Lower lobe of right lung (tissue), 2 donors: ENCODE measurements around the gene OPTC. TPM values are rescaled to one million over a fixed set of nuclear protein-coding genes. Genes with fewer than 3 reads are reported as not detected.

Source experiments
- ATAC-seq, 2 donors: fragments of 200-7000 bp; cut with Tn5 transposase; one replicate each; pipeline ENCODE4 v1.9.1; 2020 to 2022; ENCODE audit warnings: mild to moderate bottlenecking in 2 of 2, moderate library complexity in 2 of 2
- DNase-seq: peaks from one replicate; pipeline ENCODE4 v3.0.0-alpha.2; 2020
- H3K27ac ChIP-seq: fragments of 200-600 bp; one replicate; pipeline ENCODE4 v1.8.0; 2022
- H3K27me3 ChIP-seq: fragments of 200-600 bp; one replicate; pipeline ENCODE4 v1.8.0; 2022; ENCODE audit warnings: low read depth
- H3K36me3 ChIP-seq: fragments of 200-600 bp; one replicate; pipeline ENCODE4 v1.8.0; 2022; ENCODE audit warnings: mild to moderate bottlenecking
- H3K4me1 ChIP-seq: fragments of 200-600 bp; one replicate; pipeline ENCODE4 v1.8.0; 2022
- H3K4me3 ChIP-seq: fragments of 200-600 bp; one replicate; pipeline ENCODE4 v1.8.0; 2022; ENCODE audit warnings: mild to moderate bottlenecking
- H3K9me3 ChIP-seq: fragments of 200-600 bp; one replicate; pipeline ENCODE4 v1.8.0; 2022
- intact Hi-C: fragments of 100-400 bp; cut with DNase I; formaldehyde crosslinking; loops from one replicate; pipeline ENCODE4 v1.11.0; 2022
- total RNA-seq: library from RNA; stranded (reverse); fragmentation: NEBNext Ultra II Directional; extraction: Animal tissue kit (Norgen Biotek cat#: 25700); gene quantifications from one replicate; pipeline ENCODE4 v1.2.1, GENCODE V29; 2021
- TF ChIP-seq, protein P1 (sequence below): fragments of 200-600 bp; IDR thresholded peaks from one replicate; pipeline ENCODE4 v1.8.0; 2022; ENCODE audit warnings: antibody characterized with exemption, mild to moderate bottlenecking
- donor health status: DM: no; HTN: yes; CAD: no; lungs with severe emphysema.

Gene OPTC
- total RNA-seq, 1 donor from 2014 or later: not detected

DNA sequence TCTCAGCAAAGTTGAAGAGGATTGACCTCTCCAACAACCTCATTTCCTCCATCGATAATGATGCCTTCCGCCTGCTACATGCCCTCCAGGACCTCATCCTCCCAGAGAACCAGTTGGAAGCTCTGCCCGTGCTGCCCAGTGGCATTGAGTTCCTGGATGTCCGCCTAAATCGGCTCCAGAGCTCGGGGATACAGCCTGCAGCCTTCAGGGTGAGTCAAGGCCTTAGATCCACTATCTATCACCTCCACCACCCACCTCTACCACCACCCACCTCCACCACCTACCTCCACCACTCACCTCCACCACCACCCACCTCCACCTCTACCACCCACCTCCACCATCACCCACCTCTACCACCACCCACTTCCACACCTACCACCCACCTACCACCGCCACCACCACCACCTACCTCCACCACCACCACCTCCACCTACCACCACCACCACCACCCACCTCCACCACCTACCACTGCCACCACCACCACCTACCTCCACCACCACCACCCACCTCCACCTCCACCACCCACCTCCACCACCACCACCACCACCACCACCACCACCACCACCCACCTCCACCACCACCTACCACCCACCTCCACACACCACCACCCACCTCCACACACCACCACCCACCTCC, 5.8 kb downstream of the OPTC start:
- no peaks in the 10 kb centered on the region for H3K36me3 ChIP-seq
- H3K4me3 ChIP-seq: no peak overlapping the region
- no peaks in the 10 kb centered on the region for H3K9me3 ChIP-seq
- no peak overlapping the region for H3K27ac ChIP-seq
- TF ChIP-seq, protein P1, sequence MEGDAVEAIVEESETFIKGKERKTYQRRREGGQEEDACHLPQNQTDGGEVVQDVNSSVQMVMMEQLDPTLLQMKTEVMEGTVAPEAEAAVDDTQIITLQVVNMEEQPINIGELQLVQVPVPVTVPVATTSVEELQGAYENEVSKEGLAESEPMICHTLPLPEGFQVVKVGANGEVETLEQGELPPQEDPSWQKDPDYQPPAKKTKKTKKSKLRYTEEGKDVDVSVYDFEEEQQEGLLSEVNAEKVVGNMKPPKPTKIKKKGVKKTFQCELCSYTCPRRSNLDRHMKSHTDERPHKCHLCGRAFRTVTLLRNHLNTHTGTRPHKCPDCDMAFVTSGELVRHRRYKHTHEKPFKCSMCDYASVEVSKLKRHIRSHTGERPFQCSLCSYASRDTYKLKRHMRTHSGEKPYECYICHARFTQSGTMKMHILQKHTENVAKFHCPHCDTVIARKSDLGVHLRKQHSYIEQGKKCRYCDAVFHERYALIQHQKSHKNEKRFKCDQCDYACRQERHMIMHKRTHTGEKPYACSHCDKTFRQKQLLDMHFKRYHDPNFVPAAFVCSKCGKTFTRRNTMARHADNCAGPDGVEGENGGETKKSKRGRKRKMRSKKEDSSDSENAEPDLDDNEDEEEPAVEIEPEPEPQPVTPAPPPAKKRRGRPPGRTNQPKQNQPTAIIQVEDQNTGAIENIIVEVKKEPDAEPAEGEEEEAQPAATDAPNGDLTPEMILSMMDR: no peak
- DNase-seq (no peak), ATAC-seq (no peak)
- intact Hi-C loops: no loop called here
- peaks cover 5% of the 10 kb centered on the region for H3K4me1 ChIP-seq
- no peaks in the 10 kb centered on the region for H3K27me3 ChIP-seq

DNA sequence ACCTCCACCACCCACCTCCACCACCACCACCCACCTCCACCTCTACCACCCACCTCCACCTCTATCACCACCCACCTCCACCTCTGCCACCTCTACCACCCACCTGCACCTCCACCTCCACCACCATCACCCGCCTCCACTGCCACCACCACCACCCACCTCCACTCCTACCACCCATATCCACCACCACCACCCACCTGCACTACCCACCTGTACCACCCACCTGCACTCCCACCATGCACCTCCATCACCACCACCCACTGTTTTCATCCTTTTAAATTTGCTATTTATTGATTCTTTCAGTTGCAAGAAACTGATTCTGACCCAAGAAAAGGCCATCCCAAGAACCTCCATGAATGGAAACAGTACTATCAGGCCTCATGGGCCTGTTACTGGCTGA, 6.3 kb downstream of the OPTC start:
- H3K27me3 ChIP-seq: no peaks in the 10 kb centered on the region
- H3K4me1 ChIP-seq: peaks cover 7% of the 10 kb centered on the region
- ATAC-seq: no peak
- H3K27ac ChIP-seq: no peak overlapping the region
- no peak overlapping the region for H3K4me3 ChIP-seq
- no peaks in the 10 kb centered on the region for H3K36me3 ChIP-seq
- no peak for DNase-seq
- TF ChIP-seq, protein P1: no peak
- intact Hi-C loops: no loop called here
- no peaks in the 10 kb centered on the region for H3K9me3 ChIP-seq

DNA sequence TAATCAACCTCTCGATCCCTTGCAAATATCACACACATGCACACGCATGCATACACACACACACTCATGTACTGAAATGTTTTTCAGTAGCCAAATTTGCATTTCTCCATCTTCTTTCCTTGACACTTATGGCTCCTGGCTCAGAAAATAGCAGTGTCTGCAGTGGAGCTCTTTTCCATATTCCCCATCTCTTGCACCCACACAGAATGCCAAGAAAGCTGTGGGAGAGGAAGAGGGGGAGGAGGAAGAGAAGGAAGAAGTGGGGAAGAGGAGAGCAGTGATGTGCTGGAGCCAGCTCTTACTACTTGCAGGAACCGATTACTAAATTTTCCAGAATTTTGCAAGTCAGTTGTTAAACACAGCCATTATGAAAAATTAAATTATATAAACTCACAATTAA, 9.9 kb downstream of the OPTC start:
- DNase-seq (no peak), ATAC-seq (no peak)
- Histone ChIP-seq H3K4me1 (peaks cover 22% of the 10 kb centered on the region), H3K27me3 (no peaks in the 10 kb centered on the region), H3K27ac (no peak overlapping the region), H3K36me3 (no peaks in the 10 kb centered on the region), H3K9me3 (no peaks in the 10 kb centered on the region), H3K4me3 (no peak overlapping the region)
- TF ChIP-seq, protein P1: no peak
- intact Hi-C loops: loop anchor here (2.0 kb wide), 1 partner anchor 201 kb away; no protein-coding TSS in a partner anchor

DNA sequence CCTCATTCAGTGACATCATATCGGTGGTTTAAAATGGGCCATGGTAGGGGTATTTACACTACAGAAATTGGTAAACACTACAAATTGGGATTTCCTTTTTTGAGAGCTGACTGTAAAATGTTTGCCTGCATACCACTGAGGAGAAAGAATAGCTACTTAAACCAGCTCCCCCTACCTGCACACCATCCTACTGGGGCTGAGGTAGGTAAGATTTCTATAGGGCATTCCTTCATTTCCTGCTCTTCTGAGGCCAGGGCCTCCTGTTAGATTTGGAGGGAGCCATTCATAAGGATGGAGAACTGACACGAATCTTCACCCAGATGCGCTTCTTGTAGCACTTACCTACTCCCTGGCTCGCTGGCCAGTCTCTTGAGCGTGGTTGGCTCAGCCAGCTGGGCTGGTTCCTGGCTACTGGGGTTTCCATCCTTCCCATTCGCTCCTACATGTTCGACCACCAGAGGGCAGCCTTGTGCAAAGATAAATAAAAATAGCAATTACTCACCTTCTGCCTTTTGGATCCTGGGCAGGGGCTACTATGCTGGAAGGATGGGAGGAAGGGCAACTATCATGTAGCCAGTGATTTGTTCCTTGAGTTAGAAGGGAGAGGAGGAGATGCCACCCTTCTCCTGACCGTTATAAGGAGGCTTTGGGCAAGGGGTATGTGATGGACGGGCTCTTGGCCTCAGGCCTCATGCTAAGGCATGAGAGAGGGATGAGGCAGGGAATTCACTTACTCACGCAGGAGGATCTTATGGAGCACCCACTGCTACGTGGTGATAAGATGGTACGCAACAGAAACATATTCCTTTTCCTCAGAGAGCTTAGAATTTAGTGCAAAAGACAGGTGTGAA, 10.7 kb downstream of the OPTC start:
- Histone ChIP-seq H3K27ac (no peak overlapping the region), H3K4me3 (no peak overlapping the region), H3K9me3 (no peaks in the 10 kb centered on the region), H3K4me1 (peaks cover 22% of the 10 kb centered on the region), H3K27me3 (no peaks in the 10 kb centered on the region), H3K36me3 (no peaks in the 10 kb centered on the region)
- DNase-seq: peak; percentile 82
- ATAC-seq: peak; percentile 81 to 86
- TF ChIP-seq, protein P1: peak; percentile 87
- intact Hi-C loops: loop anchor here (2.0 kb wide), 1 partner anchor 200 kb away; no protein-coding TSS in a partner anchor

DNA sequence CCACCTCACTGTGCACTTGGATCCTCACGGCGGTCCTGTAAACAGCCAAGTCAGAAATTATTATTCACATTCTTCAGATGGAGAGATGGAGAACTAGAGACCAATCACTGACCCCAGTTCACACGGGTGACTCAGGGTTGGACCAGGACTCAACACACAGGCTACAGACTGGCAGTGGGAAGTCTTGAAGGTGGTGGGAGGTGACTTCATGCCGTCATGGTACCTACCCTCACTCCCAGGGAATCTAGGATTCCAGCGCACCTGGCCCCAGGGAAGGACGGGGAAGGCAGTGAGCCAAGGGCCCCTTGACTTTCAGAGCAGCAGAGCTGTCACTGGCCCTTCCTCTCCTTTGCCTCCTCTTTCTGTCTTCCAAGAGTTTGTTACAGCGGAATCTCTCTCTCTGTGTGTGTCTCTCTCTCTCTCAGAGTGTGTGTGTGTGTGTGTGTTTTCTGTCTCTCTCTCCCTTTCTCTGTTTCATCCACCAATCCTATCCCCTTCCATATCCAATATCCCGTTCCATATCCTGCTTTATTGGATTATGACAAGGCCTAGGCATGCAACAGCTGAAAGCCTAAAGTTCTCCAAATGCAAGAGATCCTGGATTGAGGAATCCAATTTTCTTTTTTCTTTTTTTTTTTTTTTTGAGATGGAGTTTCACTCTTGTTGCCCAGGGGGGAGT, 11.7 kb downstream of the OPTC start:
- DNase-seq (no peak), ATAC-seq (no peak)
- Histone ChIP-seq H3K27ac (no peak overlapping the region), H3K9me3 (no peaks in the 10 kb centered on the region), H3K4me3 (no peak overlapping the region), H3K27me3 (no peaks in the 10 kb centered on the region), H3K36me3 (no peaks in the 10 kb centered on the region), H3K4me1 (peaks cover 22% of the 10 kb centered on the region)
- intact Hi-C loops: loop anchor here (2.0 kb wide), 1 partner anchor 199 kb away; no protein-coding TSS in a partner anchor
- TF ChIP-seq, protein P1: no peak
